K562 (cell line): ENCODE measurements around the gene DUS3L. TPM values are rescaled to one million over a fixed set of nuclear protein-coding genes. Genes with fewer than 3 reads are reported as not detected.
A peak's percentile ranks its signal among the peaks of the same experiment; 100 is the strongest.

Experiments used
- ATAC-seq: fragments of 200-7000 bp; cut with Tn5 transposase; 3 replicates; pipeline ENCODE4 v1.9.1; 2020; ENCODE audit warnings: moderate library complexity
- BruUV-seq: library from RNA; stranded (reverse); fragments of 400-500 nt; replicated peaks from 2 replicates; lab custom pipeline; 2021; lab: Mats Ljungman, UMichigan
- CTCF ChIA-PET: fragments of 300-600 bp; formaldehyde crosslinking; extraction: SDS; loops from one replicate; lab custom pipeline; 2021; ENCODE audit warnings: low intra/inter-chr PET ratio; lab: Yijun Ruan, JAX
- POLR2A ChIA-PET: fragments of 300-600, 350-650 bp; sonication (Branson Sonifier 250); formaldehyde crosslinking; extraction: SDS; loops from one replicate; lab custom pipeline; 2021; ENCODE audit warnings: antibody characterized with exemption, inconsistent platforms; lab: Yijun Ruan, JAX
- DNase-seq, 4 experiments: peaks; one replicate each; pipeline versions ENCODE4 v3.0.0 to v3.0.0-alpha.2; 2011 to 2018; ENCODE audit warnings: low spot score in 3 of 4, mixed read lengths in 3 of 4; ENCODE audit errors: extremely low read depth in 1 of 4
- FAIRE-seq: peaks from 2 replicates; lab custom pipeline; 2011; peaks lifted over from hg19 to GRCh38; lab: Jason Lieb, UNC
- H2AFZ ChIP-seq: 2 replicates; pipeline ENCODE4 v1.6.0; 2011; ENCODE audit warnings: low read depth, low read length, control low read depth, inconsistent platforms
- H3K27ac ChIP-seq: fragments of 200-600 bp; 3 replicates; pipeline ENCODE4 v1.8.0; 2011; ENCODE audit warnings: low read depth, mild to moderate bottlenecking, control low read depth, inconsistent platforms, low read length, moderate library complexity, mixed read lengths; ENCODE audit errors: extremely low read depth
- H3K27me3 ChIP-seq, 2 experiments: fragments of 300-600 bp in 1 of 2; 2 replicates in 1 of 2; 3 replicates in 1 of 2; pipeline versions ENCODE4 v1.6.0 to v1.8.0; 2011; ENCODE audit warnings: inconsistent platforms in 2 of 2, low read length in 2 of 2, mild to moderate bottlenecking in 1 of 2, mixed read lengths in 1 of 2, moderate library complexity in 1 of 2; ENCODE audit not compliant: control insufficient read depth in 2 of 2, insufficient read depth in 2 of 2
- H3K36me3 ChIP-seq: fragments of 300-600 bp; 3 replicates; pipeline ENCODE4 v1.8.0; 2011; ENCODE audit warnings: mild to moderate bottlenecking, low read length, inconsistent platforms; ENCODE audit not compliant: control insufficient read depth, insufficient read depth
- H3K4me1 ChIP-seq, 2 experiments: fragments of 200-600 bp in 1 of 2; replicated peaks in 1 of 2; 2 replicates in 1 of 2; 3 replicates in 1 of 2; pipeline versions ENCODE4 v1.5.1 to v1.8.0; 2011; ENCODE audit warnings: inconsistent platforms in 2 of 2, low read length in 2 of 2, mild to moderate bottlenecking in 1 of 2, mixed read lengths in 1 of 2, moderate library complexity in 1 of 2; ENCODE audit not compliant: control insufficient read depth in 2 of 2, insufficient read depth in 2 of 2
- H3K4me2 ChIP-seq: 2 replicates; pipeline ENCODE4 v1.6.1; 2011; ENCODE audit warnings: low read length, control low read depth, inconsistent platforms, mixed read lengths; ENCODE audit not compliant: insufficient read depth
- H3K4me3 ChIP-seq: fragments of 200-600 bp; sonication (generic), shearing (Covaris generic); 2 replicates; pipeline ENCODE4 v1.5.1; 2016; ENCODE audit warnings: control low read depth, inconsistent platforms
- H3K79me2 ChIP-seq: fragments of 200-600 bp; 3 replicates; pipeline ENCODE4 v1.8.0; 2011; ENCODE audit warnings: low read length, inconsistent platforms; ENCODE audit not compliant: control insufficient read depth, insufficient read depth
- H3K9ac ChIP-seq, 2 experiments: 2 replicates each; pipeline versions ENCODE4 v1.6.0 to v1.6.1; 2011; ENCODE audit warnings: low read depth in 2 of 2, low read length in 2 of 2, control low read depth in 1 of 2, inconsistent platforms in 1 of 2, mild to moderate bottlenecking in 1 of 2, mixed read lengths in 1 of 2; ENCODE audit not compliant: insufficient read depth in 1 of 2
- H3K9me1 ChIP-seq: one replicate; pipeline ENCODE4 v1.6.0; 2011; ENCODE audit warnings: inconsistent platforms, mild to moderate bottlenecking, low read length, moderate library complexity; ENCODE audit not compliant: control insufficient read depth, insufficient read depth
- H3K9me3 ChIP-seq: replicated peaks from 2 replicates; pipeline ENCODE4 v1.5.1; 2011; ENCODE audit warnings: low read depth, low read length, inconsistent platforms; ENCODE audit not compliant: control insufficient read depth, insufficient read depth
- H4K20me1 ChIP-seq: replicated peaks from 2 replicates; pipeline ENCODE4 v1.6.1; 2011; ENCODE audit warnings: low read length, inconsistent platforms, mixed read lengths; ENCODE audit not compliant: control insufficient read depth, insufficient read depth
- ETV5 ChIP-seq: sonication (generic); formaldehyde crosslinking; IDR thresholded peaks from 2 replicates; pipeline ENCODE4 v1.4.0; 2020; ENCODE audit warnings: low read depth, mild to moderate bottlenecking, missing genetic modification reagents
- FOXK2 ChIP-seq, 2 experiments: fragments of 450-650 bp; IDR thresholded peaks in 1 of 2; conservative IDR thresholded peaks in 1 of 2; 2 replicates each; pipeline ENCODE4 v1.6.1; 2016; ENCODE audit warnings: low read depth in 2 of 2, mild to moderate bottlenecking in 1 of 2
- GATAD2A ChIP-seq: fragments of 450-650 bp; IDR thresholded peaks from 2 replicates; pipeline ENCODE4 v1.6.1; 2017
- TAF9B ChIP-seq: fragments of 450-650 bp; IDR thresholded peaks from 2 replicates; pipeline ENCODE4 v1.6.1; 2018; ENCODE audit warnings: mild to moderate bottlenecking; ENCODE audit not compliant: partially characterized antibody
- TEAD1 ChIP-seq, 2 experiments: fragments of 450-650 bp in 1 of 2; sonication (generic) in 1 of 2; formaldehyde crosslinking; IDR thresholded peaks; 2 replicates each; pipeline versions ENCODE4 v1.4.0 to v1.8.0; 2020 to 2022; ENCODE audit warnings: mild to moderate bottlenecking in 2 of 2, missing genetic modification reagents in 1 of 2
- U2AF2 ChIP-seq: fragments of 200-400 bp; formaldehyde crosslinking; optimal IDR thresholded peaks from 2 replicates; pipeline ENCODE3; 2017; ENCODE audit warnings: low read depth, mild to moderate bottlenecking, low read length
- ZNF707 ChIP-seq: fragments of 250-450 bp; sonication (Bioruptor Pico); conservative IDR thresholded peaks from 2 replicates; pipeline ENCODE4 v1.8.0; 2022; ENCODE audit warnings: inconsistent platforms, mild to moderate bottlenecking, moderate library complexity
- WGBS: fragments of 100-300 bp; shearing (Covaris generic); methylation state at CpG from one replicate; pipeline ENCODE4 v1.1.6; 2016; ENCODE audit warnings: low coverage, mixed read lengths; ENCODE audit not compliant: insufficient coverage; ENCODE audit errors: missing lambda C conversion rate; 5-methylcytosine and 5-hydroxymethylcytosine counted together
- in situ Hi-C: fragments of 300-500 bp; cut with MboI; formaldehyde crosslinking; loops from 4 replicates; pipeline ENCODE4 v1.15.0; 2018; ENCODE audit warnings: inconsistent platforms, mixed read lengths
- intact Hi-C: fragments of 100-400 bp; cut with micrococcal nuclease; formaldehyde crosslinking; loops from 2 replicates; pipeline ENCODE4 v1.14.2; 2022
- polyA plus RNA-seq, 8 experiments: library from polyadenylated mRNA; depleted of rRNA in 4 of 8; stranded (reverse) in 5 of 8; unstranded in 3 of 8; fragments of >200 nt; fragmentation: Nextera tagmentation in 2 of 8; fragmentation: Illumina TruSeq in 1 of 8; extraction: Ambion mirVana in 2 of 8; extraction: Trizol in 1 of 8; gene quantifications; 2 replicates each; pipeline versions ENCODE4 v1.2.1 to v1.2.3, GENCODE V29; 2011 to 2014; ENCODE audit warnings: inconsistent platforms in 1 of 8, missing spikeins in 1 of 8
- total RNA-seq, 7 experiments: library from RNA; depleted of rRNA in 6 of 7; stranded (reverse); fragments of >200 nt in 6 of 7; fragmentation: Illumina TruSeq in 2 of 7; extraction: Trizol in 2 of 7; gene quantifications; 2 replicates each; pipeline versions ENCODE4 v1.2.1 to v1.2.3, GENCODE V29; 2011 to 2021; ENCODE audit warnings: low replicate concordance in 1 of 7

The DUS3L gene
- total and polyA plus RNA-seq, 9 of the 15 experiments (the other 6 are each of a cell fraction or from before 2014, with no cell fraction given) = 1.7 to 102 (median 77.5) TPM

- no peaks in the 10 kb centered on the region for H3K36me3 ChIP-seq
- POLR2A ChIA-PET = interaction anchor here (1.9 kb wide), 1 partner anchor 21 kb away, joined by 12 read pairs; no protein-coding TSS in a partner anchor
- FAIRE-seq (no peak), DNase-seq (no peak), ATAC-seq (no peak)
- no peaks in the 10 kb centered on the region for H3K9me1 ChIP-seq
- no peak overlapping the region for H3K4me3 ChIP-seq
- in situ Hi-C loops = no loop called here
- no TSS peak for BruUV-seq
- no peaks in the 10 kb centered on the region for H4K20me1 ChIP-seq
- peak overlapping the region in 1 of 2 experiments; percentile 72; a peak in 1 of 4 replicates for H3K9ac ChIP-seq
- 79% methylated on average over 5 of the region's 5 CpGs for WGBS
- H3K27me3 ChIP-seq = no peaks in the 10 kb centered on the region
- H2AFZ ChIP-seq = no peak overlapping the region
- CTCF ChIA-PET = interaction anchor here (0.9 to 4.2 kb wide), 3 partner anchors 86 to 215 kb away, joined by 3 to 48 read pairs (median 32); no protein-coding TSS in a partner anchor
- no peak overlapping the region for H3K27ac ChIP-seq
- H3K4me2 ChIP-seq = no peak overlapping the region
- no peaks in the 10 kb centered on the region for H3K79me2 ChIP-seq
- TF ChIP-seq FOXK2 (conservative IDR thresholded peaks at IDR 0.05 in 1 of 2, IDR thresholded peaks at IDR 0.05 in 1 of 2; ENCODE audit: low read depth in 2 of 2) (no peak), TAF9B (no peak), GATAD2A (no peak), ZNF707 (CRISPR knock-in tag) (no peak), ETV5 (CRISPR knock-in tag) (no peak), U2AF2 (no peak), TEAD1 (CRISPR knock-in tag; IDR thresholded peaks at IDR 0.05) (no peak)
- H3K4me1 ChIP-seq = peaks cover 15 to 47% of the 10 kb centered on the region in 2 experiments
- no peaks in the 10 kb centered on the region for H3K9me3 ChIP-seq
- intact Hi-C loops = loop anchor here (10.0 kb wide), 1 partner anchor 178 kb away; no protein-coding TSS in a partner anchor
Measured at GRCh38 chr19:5806905-5807304, 15.9 kb upstream of the DUS3L start.
